Muscle of back (tissue), 11 donors: ENCODE data around the gene HTR2B. TPM values are rescaled to one million over a fixed set of nuclear protein-coding genes. Genes with fewer than 3 reads are reported as not detected.
"Not testable (repeated sequence)": the region's sequence is repeated elsewhere in the genome, so short reads cannot be mapped to it uniquely, and the experiment has no call there.

Experiments
- DNase-seq, 3 donors: peaks; one replicate each; pipeline versions ENCODE4 v3.0.0 to v3.0.0-alpha.2; 2013
- polyA plus RNA-seq, 10 donors: library from polyadenylated mRNA; unstranded; fragments of 120-200 nt; gene quantifications; one replicate each; pipeline ENCODE4 v1.2.1, GENCODE V29; 2013; ENCODE audit not compliant: insufficient read length in 10 of 10

HTR2B gene
- polyA plus RNA-seq, 10 donors = 0.08 to 0.53 (median 0.17) TPM; not detected in 2

GRCh38 chr2:231094736-231095346 lies 30.0 kb downstream of the HTR2B start:
- no peak for DNase-seq

GRCh38 chr2:231093933-231094332 lies 30.9 kb downstream of the HTR2B start:
- no peak for DNase-seq

- no peak for DNase-seq
Observed at GRCh38 chr2:231088754-231089153, 36.1 kb downstream of the HTR2B start.

GRCh38 chr2:231084565-231084964 lies 40.3 kb downstream of the HTR2B start:
- DNase-seq = no peak

- DNase-seq = no peak
Observed at GRCh38 chr2:231069379-231070054, 55.3 kb downstream of the HTR2B start.

- DNase-seq = no peak
Observed at GRCh38 chr2:231068525-231069222, 56.2 kb downstream of the HTR2B start.

- DNase-seq = not testable (repeated sequence)
Observed at GRCh38 chr2:231067531-231067930, 57.3 kb downstream of the HTR2B start.

- no peak for DNase-seq
Observed at GRCh38 chr2:231065966-231066365, 58.9 kb downstream of the HTR2B start.

- DNase-seq = no peak
Observed at GRCh38 chr2:231063347-231063746, 61.5 kb downstream of the HTR2B start.

GRCh38 chr2:231062776-231063175 lies 62.1 kb downstream of the HTR2B start:
- no peak for DNase-seq

GRCh38 chr2:231059756-231060155 lies 65.1 kb downstream of the HTR2B start:
- no peak for DNase-seq

- no peak for DNase-seq
Observed at GRCh38 chr2:231058761-231059550, 65.9 kb downstream of the HTR2B start.

Other genes starting within 250 kb of the HTR2B start
- under 1 TPM in 5 of 10 donors, not detected in 5; 0.07 to 0.37 (median 0.08) TPM for gene GPR55, start 199.8 kb downstream of the HTR2B start, polyA plus RNA-seq
- gene SPATA3, start 128.9 kb downstream of the HTR2B start, polyA plus RNA-seq = not detected
- 1 to 10 TPM in 1 of 10 donors, under 1 TPM in 9; 0.41 to 1.1 (median 0.56) TPM for gene C2orf72, start 87.5 kb downstream of the HTR2B start, polyA plus RNA-seq
- 100 to 1,000 TPM in 1 of 10 donors, 10 to 100 TPM in 9; 63.4 to 109 (median 75.8) TPM for gene PSMD1, start 68.2 kb downstream of the HTR2B start, polyA plus RNA-seq
- gene ARMC9, start 73.6 kb upstream of the HTR2B start, polyA plus RNA-seq = 1 to 10 TPM; 4.0 to 6.7 (median 5.1) TPM